ENCODE measurements around the gene PHETA1.

PHETA1 gene

GRCh38 chr12:111417290-111417689, 48.4 kb upstream of the PHETA1 start:
- H3K4me2 ChIP-seq (ENCODE audit: insufficient read depth, low read length): no peak overlapping the region
- H3K27ac ChIP-seq (ENCODE audit: low read length): no peak overlapping the region
- H3K9ac ChIP-seq (ENCODE audit: low read depth, low read length): no peak overlapping the region
- ATAC-seq (ENCODE audit: insufficient read depth, low read depth) (no peak), DNase-seq (no peak)
- peaks cover 25% of the 10 kb centered on the region for H4K20me1 ChIP-seq (ENCODE audit: insufficient read depth, low read length)
- H3K4me1 ChIP-seq (ENCODE audit: insufficient read depth, low read length): no peaks in the 10 kb centered on the region
- no peaks in the 10 kb centered on the region for H3K9me3 ChIP-seq (ENCODE audit: insufficient read depth, low read length, severe bottlenecking)
- no peak overlapping the region for H3K4me3 ChIP-seq (ENCODE audit: low read depth in 1 of 2, low read length in 2 of 2)
- peaks cover 57% of the 10 kb centered on the region for H3K79me2 ChIP-seq (ENCODE audit: insufficient read depth, low read length)
- H3K27me3 ChIP-seq (ENCODE audit: insufficient read depth, low read length, poor library complexity): no peaks in the 10 kb centered on the region
- TF ChIP-seq CTCF (IDR thresholded peaks at IDR 0.05; ENCODE audit: borderline replicate concordance, extremely low read depth, low read length, poor library complexity, severe bottlenecking) (no peak), EZH2 (IDR thresholded peaks at IDR 0.05; ENCODE audit: borderline replicate concordance, low read depth, low read length, severe bottlenecking) (no peak)
- no peak overlapping the region for H2AFZ ChIP-seq (ENCODE audit: low read depth, low read length)
- peaks cover 39% of the 10 kb centered on the region for H3K36me3 ChIP-seq (ENCODE audit: insufficient read depth, low read length)

- Histone ChIP-seq H3K79me2 (ENCODE audit: insufficient read depth, low read length) (peaks cover 76% of the 10 kb centered on the region), H4K20me1 (ENCODE audit: insufficient read depth, low read length) (peaks cover 50% of the 10 kb centered on the region), H2AFZ (ENCODE audit: low read depth, low read length) (no peak overlapping the region), H3K9me3 (ENCODE audit: insufficient read depth, low read length, severe bottlenecking) (no peaks in the 10 kb centered on the region), H3K4me2 (ENCODE audit: insufficient read depth, low read length) (no peak overlapping the region), H3K36me3 (ENCODE audit: insufficient read depth, low read length) (peaks cover 19% of the 10 kb centered on the region), H3K27ac (ENCODE audit: low read length) (no peak overlapping the region), H3K4me1 (ENCODE audit: insufficient read depth, low read length) (0 out of 2 replicates have a peak, but pooled peaks cover 3% of the 10 kb centered on the region), H3K4me3 (ENCODE audit: low read depth in 1 of 2, low read length in 2 of 2) (no peak overlapping the region), H3K9ac (ENCODE audit: low read depth, low read length) (no peak overlapping the region), H3K27me3 (ENCODE audit: insufficient read depth, low read length, poor library complexity) (no peaks in the 10 kb centered on the region)
- no peak for TF ChIP-seq CTCF (IDR thresholded peaks at IDR 0.05; ENCODE audit: borderline replicate concordance, extremely low read depth, low read length, poor library complexity, severe bottlenecking)
- no peak for TF ChIP-seq EZH2 (IDR thresholded peaks at IDR 0.05; ENCODE audit: borderline replicate concordance, low read depth, low read length, severe bottlenecking)
- ATAC-seq (ENCODE audit: insufficient read depth, low read depth) (no peak), DNase-seq (no peak)
Measured at GRCh38 chr12:111414711-111415252, 45.9 kb upstream of the PHETA1 start.

GRCh38 chr12:111413442-111414086, 44.7 kb upstream of the PHETA1 start:
- no peak for DNase-seq
- Histone ChIP-seq H3K27ac (ENCODE audit: low read length) (no peak overlapping the region), H3K4me3 (ENCODE audit: low read depth in 1 of 2, low read length in 2 of 2) (no peak overlapping the region), H3K36me3 (ENCODE audit: insufficient read depth, low read length) (peaks cover 9% of the 10 kb centered on the region), H2AFZ (ENCODE audit: low read depth, low read length) (no peak overlapping the region), H3K4me2 (ENCODE audit: insufficient read depth, low read length) (no peak overlapping the region), H3K9ac (ENCODE audit: low read depth, low read length) (no peak overlapping the region), H3K4me1 (ENCODE audit: insufficient read depth, low read length) (peaks cover 12% of the 10 kb centered on the region; the same call in 1 of the 2 replicates), H3K27me3 (ENCODE audit: insufficient read depth, low read length, poor library complexity) (no peaks in the 10 kb centered on the region), H3K9me3 (ENCODE audit: insufficient read depth, low read length, severe bottlenecking) (no peaks in the 10 kb centered on the region), H4K20me1 (ENCODE audit: insufficient read depth, low read length) (peaks cover 59% of the 10 kb centered on the region), H3K79me2 (ENCODE audit: insufficient read depth, low read length) (peaks cover 86% of the 10 kb centered on the region)
- no peak for ATAC-seq (ENCODE audit: insufficient read depth, low read depth)
- TF ChIP-seq EZH2 (IDR thresholded peaks at IDR 0.05; ENCODE audit: borderline replicate concordance, low read depth, low read length, severe bottlenecking): no peak
- TF ChIP-seq CTCF (IDR thresholded peaks at IDR 0.05; ENCODE audit: borderline replicate concordance, extremely low read depth, low read length, poor library complexity, severe bottlenecking): no peak

Measured in DND-41 (cell line).